ENCODE data around the gene RPUSD2. TPM values are rescaled to one million over a fixed set of nuclear protein-coding genes. Genes with fewer than 3 reads are reported as not detected.
"Not testable (repeated sequence)": the region's sequence is repeated elsewhere in the genome, so short reads cannot be mapped to it uniquely, and the experiment has no call there.

The RPUSD2 gene
- total RNA-seq, 1 experiment from 2014 or later = 16.4 TPM

DNA sequence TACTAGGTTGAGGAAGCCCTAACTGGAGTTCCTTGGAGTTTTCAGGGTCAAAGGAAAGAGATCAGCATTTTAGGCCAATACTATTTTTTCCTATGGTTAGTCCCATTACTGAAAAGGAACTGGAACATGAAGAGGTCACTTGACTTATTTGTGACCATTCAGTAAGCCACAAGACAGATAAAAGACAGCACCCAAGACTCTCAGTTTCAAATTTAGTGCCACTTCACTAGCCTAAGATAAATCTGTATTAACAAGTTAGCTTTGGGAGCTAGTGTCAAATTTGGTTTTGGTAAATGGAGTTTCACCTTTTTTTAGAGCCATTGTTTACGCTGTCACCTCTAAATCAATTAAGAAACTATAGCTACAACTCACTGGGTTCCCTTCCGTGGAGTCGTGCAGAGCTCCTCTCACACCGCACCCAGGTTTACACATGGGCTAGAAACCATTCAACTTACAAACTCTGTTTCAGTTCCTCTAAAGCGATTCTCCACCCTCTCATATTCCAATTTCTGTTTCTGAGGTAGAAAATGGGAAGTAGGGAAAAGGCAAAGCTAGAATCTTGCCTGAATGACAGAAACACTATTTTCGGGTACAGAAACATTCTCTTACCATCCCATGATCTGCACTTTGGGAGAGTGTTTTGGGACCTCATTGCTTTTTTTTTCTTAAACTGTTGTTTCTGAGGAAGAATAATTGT is 18.6 kb upstream of the RPUSD2 start:
- peaks cover 55% of the 10 kb centered on the region for H3K36me3 ChIP-seq
- H3K4me1 ChIP-seq (replicated peaks) = no peaks in the 10 kb centered on the region

DNA sequence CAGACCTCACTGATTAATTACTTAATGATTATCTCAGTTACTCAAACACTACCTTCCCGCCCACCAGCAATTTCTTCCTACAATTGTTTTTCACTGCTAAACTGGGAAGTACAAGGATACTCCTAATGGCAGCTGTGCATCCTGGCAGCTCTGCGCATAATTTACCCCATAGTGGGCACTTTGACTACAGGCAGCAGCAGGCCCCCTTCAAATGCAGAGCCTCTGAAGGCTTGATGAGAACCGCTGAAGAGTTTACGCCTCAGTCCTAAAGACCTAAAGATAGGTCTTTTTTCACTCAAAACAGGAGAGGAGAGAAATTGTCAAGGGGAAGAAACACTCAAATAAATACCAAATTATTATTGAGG is 15.0 kb upstream of the RPUSD2 start:
- Histone ChIP-seq H3K27ac (no peak overlapping the region), H3K36me3 (peaks cover 48% of the 10 kb centered on the region), H3K9me3 (replicated peaks) (no peaks in the 10 kb centered on the region), H3K4me3 (no peak overlapping the region), H3K4me1 (replicated peaks) (no peaks in the 10 kb centered on the region), H3K27me3 (replicated peaks) (no peaks in the 10 kb centered on the region)
- no peak for DNase-seq (ENCODE audit: low read depth in 1 of 2, low spot score in 2 of 2)

More for the DNA sequence above, 18.6 kb upstream of the RPUSD2 start:
- H3K9me3 ChIP-seq (replicated peaks) = no peaks in the 10 kb centered on the region
- DNase-seq (ENCODE audit: low read depth in 1 of 2, low spot score in 2 of 2) = no peak
- H3K27ac ChIP-seq = no peak overlapping the region
- H3K4me3 ChIP-seq = no peak overlapping the region
- H3K27me3 ChIP-seq (replicated peaks) = no peaks in the 10 kb centered on the region

DNA sequence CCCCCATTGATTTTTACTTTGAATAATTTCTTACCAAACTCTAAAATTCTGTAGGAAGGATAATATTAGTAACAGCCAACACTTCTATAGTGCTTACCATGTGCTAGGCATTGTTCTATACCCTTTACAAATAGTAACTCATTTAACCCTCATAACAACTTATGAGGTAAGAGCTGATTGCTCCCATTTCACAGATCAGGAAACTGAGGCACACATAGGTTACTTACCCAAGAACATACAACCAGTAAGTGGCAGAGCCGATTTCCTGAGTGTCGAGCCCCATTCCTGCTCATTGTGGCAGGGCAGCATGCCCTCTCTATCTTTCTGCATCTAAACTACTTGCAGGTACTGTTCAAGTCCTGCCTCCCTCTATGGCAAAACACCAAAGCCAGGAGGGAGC is 13.2 kb upstream of the RPUSD2 start:
- peaks cover 44% of the 10 kb centered on the region for H3K36me3 ChIP-seq
- no peak overlapping the region for H3K27ac ChIP-seq
- H3K9me3 ChIP-seq (replicated peaks) = no peaks in the 10 kb centered on the region
- no peak overlapping the region for H3K4me3 ChIP-seq
- no peaks in the 10 kb centered on the region for H3K4me1 ChIP-seq (replicated peaks)
- no peak for DNase-seq (ENCODE audit: low read depth in 1 of 2, low spot score in 2 of 2)
- no peaks in the 10 kb centered on the region for H3K27me3 ChIP-seq (replicated peaks)

DNA sequence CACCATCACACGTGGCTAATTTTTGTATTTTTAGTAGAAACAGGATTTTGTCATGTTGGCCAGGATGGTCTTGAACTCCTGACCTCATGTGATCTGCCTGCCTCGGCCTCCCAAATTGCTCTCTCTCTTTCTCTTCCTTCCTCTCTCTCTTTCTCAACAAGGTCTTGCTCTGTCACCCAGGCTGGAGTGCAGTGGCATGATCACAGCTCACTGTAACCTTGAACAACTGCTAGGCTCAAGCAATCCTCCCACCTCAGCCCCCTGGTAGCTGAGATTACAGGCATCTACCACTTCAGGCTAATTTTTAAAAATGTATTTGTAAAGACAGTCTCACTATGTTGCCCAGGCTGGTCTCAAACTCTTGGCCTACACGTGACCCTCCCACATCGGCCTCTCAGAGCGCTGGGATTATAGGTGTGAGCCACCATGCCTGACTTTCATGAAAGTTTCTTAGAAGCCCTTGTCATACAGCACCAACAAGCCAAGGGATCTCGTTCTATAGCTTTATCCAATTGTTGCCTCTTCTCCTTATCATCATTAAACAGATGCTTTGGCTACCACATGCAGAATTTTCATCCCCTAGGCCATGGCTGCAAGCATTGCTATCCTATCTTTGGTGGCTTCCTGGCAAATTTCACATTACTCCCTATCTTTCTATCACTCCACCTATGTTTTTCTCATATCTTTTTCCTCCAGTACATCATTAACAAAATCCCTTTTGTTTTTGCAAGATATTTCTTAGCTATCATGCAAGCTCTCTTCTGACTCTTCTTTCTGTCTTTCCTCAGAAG is 10.0 kb upstream of the RPUSD2 start:
- no peak overlapping the region for H3K4me3 ChIP-seq
- no peak overlapping the region for H3K27ac ChIP-seq
- H3K36me3 ChIP-seq = peaks cover 48% of the 10 kb centered on the region
- H3K9me3 ChIP-seq (replicated peaks) = no peaks in the 10 kb centered on the region
- peaks cover 4% of the 10 kb centered on the region for H3K4me1 ChIP-seq (replicated peaks)
- DNase-seq (ENCODE audit: low read depth in 1 of 2, low spot score in 2 of 2) = no peak
- no peaks in the 10 kb centered on the region for H3K27me3 ChIP-seq (replicated peaks)

DNA sequence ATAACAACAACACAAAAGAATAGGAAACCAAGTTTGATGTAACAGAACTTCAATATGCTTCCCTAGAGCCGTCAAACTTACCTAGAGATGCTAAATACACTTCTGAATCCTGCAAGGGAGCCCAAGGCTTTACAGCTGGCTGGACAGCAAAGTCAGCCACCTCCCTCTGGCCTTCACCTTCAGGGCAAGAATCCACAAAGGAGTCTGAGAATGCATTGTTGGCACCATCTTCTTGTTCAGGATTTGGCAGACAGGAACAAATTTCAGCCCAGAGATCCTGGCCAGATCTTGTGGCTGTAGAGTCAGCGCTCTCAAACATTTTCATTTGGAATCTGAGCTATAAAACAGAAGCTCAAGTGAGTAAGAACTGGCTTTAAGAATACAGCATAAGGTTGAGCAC is 6.4 kb upstream of the RPUSD2 start:
- H3K4me1 ChIP-seq (replicated peaks) = peaks cover 10% of the 10 kb centered on the region
- no peak overlapping the region for H3K27ac ChIP-seq
- H3K4me3 ChIP-seq = no peak overlapping the region
- no peaks in the 10 kb centered on the region for H3K27me3 ChIP-seq (replicated peaks)
- H3K36me3 ChIP-seq = peaks cover 26% of the 10 kb centered on the region
- no peaks in the 10 kb centered on the region for H3K9me3 ChIP-seq (replicated peaks)
- DNase-seq (ENCODE audit: low read depth in 1 of 2, low spot score in 2 of 2) = no peak

DNA sequence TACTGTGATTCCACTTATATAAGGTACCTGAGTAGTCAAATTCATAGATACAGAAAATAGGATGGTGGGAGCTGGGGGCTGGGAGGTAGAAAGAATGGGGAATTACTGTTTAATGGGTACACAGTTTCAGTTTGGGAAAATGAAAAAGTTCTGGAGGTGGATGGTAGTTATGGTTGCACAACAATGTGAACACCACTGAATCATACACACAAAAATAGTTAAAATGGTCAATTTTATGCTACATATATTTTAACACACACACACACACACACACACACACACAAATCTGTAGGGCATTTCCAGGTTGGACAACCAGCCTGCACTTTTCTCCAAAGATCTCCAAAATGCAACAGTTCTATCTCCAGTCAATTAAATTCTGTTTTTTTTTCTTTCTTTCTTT is 5.7 kb upstream of the RPUSD2 start:
- DNase-seq (ENCODE audit: low read depth in 1 of 2, low spot score in 2 of 2) = no peak
- Histone ChIP-seq H3K4me3 (no peak overlapping the region), H3K36me3 (peaks cover 26% of the 10 kb centered on the region), H3K9me3 (replicated peaks) (no peaks in the 10 kb centered on the region), H3K27me3 (replicated peaks) (no peaks in the 10 kb centered on the region), H3K4me1 (replicated peaks) (peaks cover 10% of the 10 kb centered on the region), H3K27ac (no peak overlapping the region)

DNA sequence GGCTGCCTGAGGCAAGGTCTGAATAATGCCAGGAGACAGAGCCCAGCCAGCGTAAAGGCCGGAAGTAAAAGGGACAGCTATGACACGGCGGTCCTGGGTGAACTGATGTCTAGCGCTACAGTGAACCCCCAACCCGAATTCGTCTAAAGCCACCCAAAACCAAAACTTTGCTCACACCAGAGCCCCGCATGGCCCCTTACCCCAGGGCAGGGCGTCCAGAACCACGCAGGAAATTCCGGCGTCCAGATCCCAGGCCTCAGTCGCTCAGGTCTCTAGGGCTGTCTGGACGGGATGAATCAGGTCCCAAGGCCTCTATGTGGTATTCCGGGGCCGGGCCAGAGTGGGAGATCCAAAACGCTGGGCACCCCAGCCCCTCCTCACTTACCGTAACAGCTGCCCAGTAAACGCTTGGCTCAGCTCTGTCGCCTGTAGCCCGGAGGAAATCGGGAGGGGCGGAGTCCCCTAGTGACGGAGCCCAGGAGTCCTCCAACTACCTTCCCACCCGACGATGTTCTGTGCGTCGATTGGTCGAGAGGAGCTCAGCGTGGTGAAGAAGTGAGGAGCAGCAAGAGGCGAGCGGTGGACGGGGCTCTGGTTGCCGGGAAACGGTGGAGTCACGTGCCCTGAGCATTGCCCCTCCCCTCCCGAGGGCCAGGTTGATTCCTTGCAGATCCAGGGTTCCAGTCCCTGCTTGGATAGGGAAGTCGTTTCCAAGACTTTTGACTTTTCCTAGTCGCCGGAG is 4.3 kb upstream of the RPUSD2 start, which contains the start of gene CCDC32:
Gene CCDC32 (minus strand): TSS at position 452 of the 742 bp plus-strand sequence. CDS start 2,027 bp downstream, outside the sequence.
- Histone ChIP-seq H3K27ac (peak within 1 kb of the TSS; percentile 87), H3K36me3 (peaks cover 29% of the 10 kb centered on the region), H3K4me1 (replicated peaks) (peaks cover 14% of the 10 kb centered on the region), H3K4me3 (peak within 1 kb of the TSS; percentile 77), H3K27me3 (replicated peaks) (no peaks in the 10 kb centered on the region), H3K9me3 (replicated peaks) (no peaks in the 10 kb centered on the region)
- DNase-seq (ENCODE audit: low read depth in 1 of 2, low spot score in 2 of 2) = peak; percentile 95 to 99

DNA sequence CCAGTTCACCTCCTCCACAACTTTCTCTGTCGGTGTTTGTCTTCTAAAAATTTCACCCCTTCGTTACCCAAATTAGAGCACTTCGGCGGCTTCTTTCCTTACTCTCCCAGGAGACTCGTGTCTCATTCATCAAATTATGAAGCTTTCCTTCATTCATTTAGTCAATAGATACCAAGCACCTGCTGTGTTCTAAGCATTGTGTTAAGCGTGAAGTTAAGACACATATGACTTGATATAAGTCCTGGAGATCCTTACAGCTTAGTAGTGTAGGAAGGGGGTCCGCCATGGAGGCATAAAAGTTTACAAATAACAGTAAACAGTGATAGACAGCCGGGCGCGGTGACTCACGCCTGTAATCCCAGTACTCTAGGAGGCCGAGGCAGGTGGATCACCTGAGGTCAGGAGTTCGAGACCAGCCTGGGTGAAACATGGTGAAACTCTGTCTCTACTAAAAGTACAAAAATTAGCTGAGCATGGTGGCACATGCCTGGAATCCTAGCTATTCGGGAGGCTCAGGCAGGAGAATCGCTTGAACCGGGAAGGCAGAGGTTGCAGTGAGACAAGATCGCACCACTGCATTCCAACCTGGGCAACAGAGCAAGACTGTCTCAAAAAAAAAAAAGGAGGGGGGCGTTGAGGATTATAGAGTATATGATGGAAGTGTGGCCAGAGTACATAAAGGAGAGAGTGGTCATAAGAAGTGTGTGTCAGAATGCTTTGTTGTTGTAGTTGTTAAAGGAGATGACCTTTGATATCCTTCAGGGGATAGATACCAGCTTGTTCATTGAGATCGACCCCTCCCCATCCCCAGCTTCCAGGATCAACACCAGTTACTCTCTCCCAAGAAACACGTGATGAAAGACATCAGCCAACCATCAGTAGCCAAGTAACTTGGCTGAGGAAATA is 3.5 kb upstream of the RPUSD2 start:
- peaks cover 21% of the 10 kb centered on the region for H3K4me1 ChIP-seq (replicated peaks)
- no peaks in the 10 kb centered on the region for H3K27me3 ChIP-seq (replicated peaks)
- peaks cover 26% of the 10 kb centered on the region for H3K36me3 ChIP-seq
- H3K4me3 ChIP-seq = peak overlapping the region; percentile 77
- H3K27ac ChIP-seq = no peak overlapping the region
- no peak for DNase-seq (ENCODE audit: low read depth in 1 of 2, low spot score in 2 of 2)
- H3K9me3 ChIP-seq (replicated peaks) = no peaks in the 10 kb centered on the region

DNA sequence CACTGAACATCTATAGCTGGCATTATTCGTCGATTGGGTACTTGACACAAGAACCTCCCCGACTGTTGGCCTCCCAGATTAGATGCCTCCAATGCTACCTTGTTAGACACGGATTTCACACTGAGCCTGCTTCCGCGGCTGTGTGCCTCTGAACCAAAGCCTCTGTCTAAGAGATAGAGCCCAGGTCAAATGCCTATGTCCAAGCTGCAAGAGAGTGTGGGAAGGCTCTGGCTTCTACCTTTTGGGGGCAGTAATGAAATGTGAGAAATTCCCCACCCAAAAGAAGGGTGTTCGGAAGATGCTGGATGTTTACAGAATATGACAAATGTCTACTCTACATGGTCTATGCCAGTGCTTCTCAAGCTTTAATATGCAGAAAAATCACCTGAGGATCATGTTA is 2.0 kb upstream of the RPUSD2 start:
- Histone ChIP-seq H3K9me3 (replicated peaks) (no peaks in the 10 kb centered on the region), H3K4me1 (replicated peaks) (peaks cover 21% of the 10 kb centered on the region), H3K27ac (no peak overlapping the region), H3K27me3 (replicated peaks) (no peaks in the 10 kb centered on the region), H3K36me3 (peaks cover 28% of the 10 kb centered on the region), H3K4me3 (no peak overlapping the region)
- no peak for DNase-seq (ENCODE audit: low read depth in 1 of 2, low spot score in 2 of 2)

DNA sequence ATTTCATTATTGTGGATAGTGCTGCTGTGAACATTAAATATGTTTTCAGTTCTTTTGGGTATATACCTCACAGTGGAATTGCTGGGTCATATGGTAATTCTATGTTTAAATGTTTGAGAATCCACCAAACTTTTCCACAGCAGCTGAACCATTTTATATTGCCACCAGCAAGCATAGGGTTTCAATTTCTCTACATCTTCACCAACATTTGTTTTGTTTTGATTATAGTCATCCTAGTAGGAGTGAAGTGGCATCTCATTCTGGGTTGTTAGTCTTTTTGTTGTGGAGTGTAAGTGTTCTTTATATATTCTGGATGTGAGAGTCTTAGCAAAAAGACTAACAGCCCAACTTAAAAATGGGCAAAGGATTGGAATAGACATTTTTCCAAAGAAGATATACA is 6.0 kb downstream of the RPUSD2 start:
- no peak for DNase-seq (ENCODE audit: low read depth in 1 of 2, low spot score in 2 of 2)
- Histone ChIP-seq H3K27ac (no peak overlapping the region), H3K4me3 (no peak overlapping the region), H3K27me3 (replicated peaks) (no peaks in the 10 kb centered on the region), H3K4me1 (replicated peaks) (peaks cover 5% of the 10 kb centered on the region; the same call in 1 of the 2 replicates), H3K36me3 (peaks cover 35% of the 10 kb centered on the region), H3K9me3 (replicated peaks) (no peaks in the 10 kb centered on the region)

DNA sequence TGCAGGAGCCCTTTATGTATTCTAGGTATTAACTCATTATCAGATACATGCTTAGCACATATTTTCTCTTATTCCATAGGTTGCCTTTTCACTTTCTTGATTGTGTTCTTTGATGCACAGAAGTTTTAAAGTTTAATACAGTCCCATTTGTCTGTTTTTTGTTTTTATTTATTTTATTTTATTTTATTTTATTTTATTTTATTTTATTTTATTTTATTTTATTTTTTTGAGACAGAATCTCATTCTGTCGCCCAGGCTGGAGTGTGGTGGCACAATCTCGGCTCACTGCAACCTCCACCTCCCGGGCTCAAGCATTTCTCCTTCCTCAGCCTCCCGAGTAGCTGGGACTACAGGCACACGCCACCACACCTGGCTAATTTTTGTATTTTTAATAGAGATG is 7.8 kb downstream of the RPUSD2 start:
- not testable (repeated sequence) for H3K4me3 ChIP-seq; H3K27me3 ChIP-seq (replicated peaks); H3K9me3 ChIP-seq (replicated peaks); H3K27ac ChIP-seq; DNase-seq (ENCODE audit: low read depth in 1 of 2, low spot score in 2 of 2); H3K4me1 ChIP-seq (replicated peaks)
- H3K36me3 ChIP-seq = peaks cover 26% of the 10 kb centered on the region

DNA sequence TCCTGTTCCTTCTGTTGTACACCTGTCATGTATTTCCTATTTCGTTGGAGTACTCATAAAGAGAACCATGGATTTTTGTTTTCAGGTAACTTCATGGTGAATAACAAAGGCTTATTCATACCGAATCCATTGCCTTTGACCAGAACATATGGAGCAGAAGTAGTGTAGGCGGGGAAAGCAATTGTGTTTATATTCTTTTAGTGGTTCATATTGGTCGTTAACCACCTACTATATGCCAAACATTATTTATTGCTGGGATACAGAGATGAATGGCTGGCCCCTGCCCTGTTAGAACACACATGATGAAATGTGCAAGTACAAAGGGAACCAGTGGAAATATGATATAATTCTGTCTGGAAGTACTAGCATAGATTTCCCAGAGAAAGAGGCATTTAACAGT is 9.8 kb downstream of the RPUSD2 start:
- DNase-seq (ENCODE audit: low read depth in 1 of 2, low spot score in 2 of 2) = no peak
- no peak overlapping the region for H3K27ac ChIP-seq
- H3K4me3 ChIP-seq = no peak overlapping the region
- peaks cover 11% of the 10 kb centered on the region for H3K36me3 ChIP-seq
- H3K4me1 ChIP-seq (replicated peaks) = peaks cover 7% of the 10 kb centered on the region
- H3K9me3 ChIP-seq (replicated peaks) = 0 out of 2 replicates have a peak, but pooled peaks cover 3% of the 10 kb centered on the region
- H3K27me3 ChIP-seq (replicated peaks) = no peaks in the 10 kb centered on the region

DNA sequence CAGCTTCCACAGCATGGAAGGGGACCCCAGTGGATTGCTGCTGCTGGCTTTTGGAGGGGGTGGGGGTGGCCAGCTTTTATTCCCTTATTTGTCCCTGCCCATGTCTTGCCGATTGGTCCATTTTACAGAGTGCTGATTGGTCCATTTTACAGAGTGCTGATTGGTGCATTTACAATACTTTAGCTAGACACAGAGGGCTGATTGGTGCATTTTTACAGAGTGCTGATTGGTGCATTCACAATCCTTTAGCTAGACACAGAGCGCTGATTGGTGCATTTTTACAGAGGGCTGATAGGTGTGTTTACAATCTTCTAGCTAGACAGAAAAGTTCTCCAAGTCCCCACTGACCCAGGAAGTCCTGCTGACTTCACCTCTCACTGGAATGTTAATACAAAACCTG is 12.7 kb downstream of the RPUSD2 start:
- not testable (repeated sequence) for H3K4me1 ChIP-seq (replicated peaks); H3K9me3 ChIP-seq (replicated peaks); H3K27ac ChIP-seq; DNase-seq (ENCODE audit: low read depth in 1 of 2, low spot score in 2 of 2); H3K27me3 ChIP-seq (replicated peaks); H3K36me3 ChIP-seq; H3K4me3 ChIP-seq

Data from SJSA1 (cell line).